Transverse colon (tissue), 4 donors: ENCODE data around the gene HPSE. TPM values are rescaled to one million over a fixed set of nuclear protein-coding genes. Genes with fewer than 3 reads are reported as not detected.

Experiments
- DNase-seq: peaks from one replicate; pipeline ENCODE4 v3.0.0-alpha.2; 2019
- H3K27ac ChIP-seq, 4 donors: fragments of 200-600 bp; sonication (generic); 2 replicates each; pipeline ENCODE4 v1.5.1; 2016 to 2018; ENCODE audit warnings: inconsistent platforms in 4 of 4
- H3K27me3 ChIP-seq: fragments of 200-600 bp; sonication (generic); 2 replicates; pipeline ENCODE4 v1.5.1; 2017; ENCODE audit warnings: inconsistent platforms
- H3K36me3 ChIP-seq, 4 donors: fragments of 200-600 bp; sonication (generic); 2 replicates each; pipeline ENCODE4 v1.5.1; 2017 to 2019; ENCODE audit warnings: inconsistent platforms in 4 of 4
- H3K4me1 ChIP-seq, 4 donors: fragments of 200-600 bp; sonication (generic); 2 replicates each; pipeline ENCODE4 v1.5.1; 2017 to 2020; ENCODE audit warnings: inconsistent platforms in 4 of 4
- H3K4me3 ChIP-seq, 4 donors: fragments of 200-600 bp; sonication (generic); 1 replicate in 1 of 4; 2 replicates in 3 of 4; pipeline versions ENCODE4 v1.5.1 to v1.6.1; 2017 to 2019; ENCODE audit warnings: inconsistent platforms in 4 of 4
- H3K9me3 ChIP-seq, 2 donors: fragments of 200-600 bp; sonication (generic); 2 replicates each; pipeline ENCODE4 v1.5.1; 2017 to 2019; ENCODE audit warnings: inconsistent platforms in 2 of 2
- EP300 ChIP-seq: sonication (generic); formaldehyde crosslinking; IDR thresholded peaks from one replicate; pipeline ENCODE4 v1.6.1; 2017; ENCODE audit warnings: antibody characterized with exemption, low read depth
- POLR2A ChIP-seq: fragments of 450-650 bp; IDR thresholded peaks from one replicate; pipeline ENCODE4 v1.6.1; 2016; ENCODE audit warnings: antibody characterized with exemption, mild to moderate bottlenecking, moderate library complexity
- POLR2AphosphoS5 ChIP-seq, 3 donors: sonication (generic); formaldehyde crosslinking; IDR thresholded peaks; one replicate each; pipeline ENCODE4 v1.6.1; 2016; ENCODE audit warnings: antibody characterized with exemption in 3 of 3
- WGBS, 2 donors: methylation state at CpG; one replicate each; pipeline ENCODE4 v1.1.5; 2018; ENCODE audit warnings: low coverage in 1 of 2; 5-methylcytosine and 5-hydroxymethylcytosine counted together
- in situ Hi-C, 4 donors: fragments of 200-750 bp; cut with MboI; loops; one replicate each; pipeline versions ENCODE4 v1.15.0 to v1.15.1; 2017; ENCODE audit warnings: low sequenced_read_pairs in 3 of 4, low pct_ligation_motif_present in 1 of 4, low pct_unique_long_range_greater_than_20kb in 1 of 4
- intact Hi-C: fragments of 100-400 bp; cut with DNase I; formaldehyde crosslinking; loops from one replicate; pipeline ENCODE4 v1.15.1; 2023; ENCODE audit warnings: low total_unique reads
- total RNA-seq, 4 donors: library from RNA; depleted of rRNA; stranded (reverse); fragments of >200 nt; gene quantifications; one replicate each; pipeline ENCODE4 v1.1.0, GENCODE V29; 2016
- TF ChIP-seq, protein P1 (sequence below), 5 experiments: fragments of 200-600 bp in 3 of 5; fragments of 450-650 bp in 2 of 5; sonication (generic) in 3 of 5; IDR thresholded peaks; 1 replicate in 2 of 5; 2 replicates in 3 of 5; pipeline ENCODE4 v1.5.1; 2016 to 2017; ENCODE audit warnings: antibody characterized with exemption in 5 of 5, inconsistent platforms in 3 of 5, mild to moderate bottlenecking in 2 of 5, moderate library complexity in 1 of 5

HPSE gene
- total RNA-seq, 4 donors from 2014 or later = 0.75 to 5.4 (median 4.3) TPM

DNA sequence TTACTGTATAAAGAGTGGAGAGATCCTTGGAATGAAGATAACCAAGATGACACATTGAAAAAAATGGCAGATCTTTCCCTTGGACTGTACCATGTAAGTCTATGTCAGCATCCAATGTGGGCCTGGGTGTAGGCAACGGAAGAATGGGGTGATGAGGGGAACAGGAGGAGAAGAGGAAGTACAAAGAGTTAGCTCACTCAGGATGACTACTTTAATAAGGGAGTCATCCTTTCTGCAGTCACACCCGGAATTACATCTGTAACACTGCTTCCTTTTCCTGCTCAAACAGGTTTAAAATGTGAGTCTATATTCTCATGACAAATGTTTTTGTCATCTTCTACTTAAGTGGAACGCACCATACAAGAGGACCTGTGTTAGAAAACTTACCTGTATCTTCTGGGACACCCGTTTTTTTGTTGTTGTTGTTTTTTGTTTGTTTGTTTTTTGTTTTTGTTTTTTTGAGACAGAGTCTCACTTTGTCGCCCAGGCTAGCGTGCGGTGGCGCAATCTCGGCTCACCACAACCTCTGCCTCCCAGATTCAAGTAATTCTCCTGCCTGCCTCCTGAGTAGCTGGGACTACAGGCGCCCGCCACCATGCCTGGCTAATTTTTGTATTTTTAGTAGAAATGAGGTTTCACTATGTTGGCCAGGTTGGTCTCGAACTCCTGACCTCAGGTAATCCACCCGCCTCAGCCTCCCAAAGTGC, 18.0 kb downstream of the HPSE start:
- no peak for DNase-seq
- Histone ChIP-seq H3K27ac (no peak overlapping the region), H3K36me3 (no peaks in the 10 kb centered on the region), H3K4me1 (no peaks in the 10 kb centered on the region), H3K9me3 (no peaks in the 10 kb centered on the region), H3K4me3 (no peak overlapping the region), H3K27me3 (no peaks in the 10 kb centered on the region)
- WGBS, 2 donors = 84 to 90% methylated on average over 9 to 13 of the region's 13 CpGs
- in situ Hi-C loops = no loop called here
- TF ChIP-seq EP300 (no peak), POLR2A (no peak), POLR2AphosphoS5 (IDR thresholded peaks at IDR 0.05) (no peak)
- TF ChIP-seq, protein P1, sequence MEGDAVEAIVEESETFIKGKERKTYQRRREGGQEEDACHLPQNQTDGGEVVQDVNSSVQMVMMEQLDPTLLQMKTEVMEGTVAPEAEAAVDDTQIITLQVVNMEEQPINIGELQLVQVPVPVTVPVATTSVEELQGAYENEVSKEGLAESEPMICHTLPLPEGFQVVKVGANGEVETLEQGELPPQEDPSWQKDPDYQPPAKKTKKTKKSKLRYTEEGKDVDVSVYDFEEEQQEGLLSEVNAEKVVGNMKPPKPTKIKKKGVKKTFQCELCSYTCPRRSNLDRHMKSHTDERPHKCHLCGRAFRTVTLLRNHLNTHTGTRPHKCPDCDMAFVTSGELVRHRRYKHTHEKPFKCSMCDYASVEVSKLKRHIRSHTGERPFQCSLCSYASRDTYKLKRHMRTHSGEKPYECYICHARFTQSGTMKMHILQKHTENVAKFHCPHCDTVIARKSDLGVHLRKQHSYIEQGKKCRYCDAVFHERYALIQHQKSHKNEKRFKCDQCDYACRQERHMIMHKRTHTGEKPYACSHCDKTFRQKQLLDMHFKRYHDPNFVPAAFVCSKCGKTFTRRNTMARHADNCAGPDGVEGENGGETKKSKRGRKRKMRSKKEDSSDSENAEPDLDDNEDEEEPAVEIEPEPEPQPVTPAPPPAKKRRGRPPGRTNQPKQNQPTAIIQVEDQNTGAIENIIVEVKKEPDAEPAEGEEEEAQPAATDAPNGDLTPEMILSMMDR (IDR thresholded peaks at IDR 0.05) = no peak
- intact Hi-C loops = no loop called here

DNA sequence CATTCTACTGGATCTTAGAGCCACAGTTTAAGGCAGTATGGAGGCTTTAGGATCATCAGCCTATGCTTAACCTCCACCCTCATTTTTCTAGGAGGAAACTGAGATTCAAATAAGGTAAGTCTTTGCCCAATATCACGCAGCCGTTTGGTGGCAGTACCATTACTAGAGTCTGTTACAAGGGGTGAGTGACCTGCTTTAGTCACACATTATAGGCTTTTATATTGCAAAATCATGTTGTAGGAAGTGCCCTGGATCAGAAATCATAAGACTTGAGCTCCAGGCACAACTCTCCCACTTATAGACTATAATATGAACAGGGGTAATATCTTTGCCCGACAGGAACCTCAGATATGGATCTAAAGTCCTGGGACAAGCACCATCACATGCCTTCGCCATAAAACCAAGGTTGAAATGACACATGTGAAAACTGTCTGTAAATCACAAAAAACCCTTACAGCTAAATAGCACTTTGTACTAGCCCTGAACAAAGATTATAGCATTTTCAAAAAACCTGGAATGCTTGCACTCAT, 19.2 kb downstream of the HPSE start:
- H3K27ac ChIP-seq = no peak overlapping the region
- TF ChIP-seq, protein P1 (IDR thresholded peaks at IDR 0.05) = no peak
- 80 to 96% methylated on average over 3 to 4 of the region's 4 CpGs for WGBS, 2 donors
- in situ Hi-C loops = no loop called here
- H3K4me1 ChIP-seq = no peaks in the 10 kb centered on the region
- H3K9me3 ChIP-seq = no peaks in the 10 kb centered on the region
- intact Hi-C loops = no loop called here
- H3K4me3 ChIP-seq = no peak overlapping the region
- no peaks in the 10 kb centered on the region for H3K27me3 ChIP-seq
- DNase-seq = no peak
- no peaks in the 10 kb centered on the region for H3K36me3 ChIP-seq

DNA sequence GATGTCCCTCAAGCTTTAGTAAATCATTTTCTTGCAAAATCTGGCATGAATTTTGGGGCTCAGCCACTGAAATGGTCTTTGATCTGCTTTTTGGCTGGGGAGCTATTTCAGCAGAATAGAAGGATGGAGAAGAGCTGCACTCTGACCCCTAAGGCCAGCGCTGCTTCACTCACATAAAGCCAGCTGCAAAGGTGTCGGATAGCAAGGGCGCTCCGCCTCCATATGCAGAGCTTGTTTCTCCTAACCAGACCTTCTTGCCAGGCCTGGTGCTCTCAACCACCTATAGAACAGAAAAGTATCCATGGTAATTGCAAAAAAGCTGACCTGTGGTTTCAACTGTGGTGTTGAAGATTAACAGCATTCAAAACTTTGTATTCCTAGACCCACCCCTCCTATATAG, 26.0 kb downstream of the HPSE start:
- Histone ChIP-seq H3K27me3 (no peaks in the 10 kb centered on the region), H3K4me1 (peaks cover 0 to 10% (median 0%) of the 10 kb centered on the region in 4 donors), H3K9me3 (no peaks in the 10 kb centered on the region), H3K27ac (peak overlapping the region in 1 of 4 donors; percentile 7), H3K4me3 (no peak overlapping the region), H3K36me3 (no peaks in the 10 kb centered on the region)
- intact Hi-C loops (no loop called here), in situ Hi-C loops (no loop called here)
- WGBS, 2 donors = 73 to 75% methylated on average over 2 to 4 of the region's 4 CpGs
- TF ChIP-seq, protein P1 (IDR thresholded peaks at IDR 0.05) = no peak
- DNase-seq = peak; percentile 13

DNA sequence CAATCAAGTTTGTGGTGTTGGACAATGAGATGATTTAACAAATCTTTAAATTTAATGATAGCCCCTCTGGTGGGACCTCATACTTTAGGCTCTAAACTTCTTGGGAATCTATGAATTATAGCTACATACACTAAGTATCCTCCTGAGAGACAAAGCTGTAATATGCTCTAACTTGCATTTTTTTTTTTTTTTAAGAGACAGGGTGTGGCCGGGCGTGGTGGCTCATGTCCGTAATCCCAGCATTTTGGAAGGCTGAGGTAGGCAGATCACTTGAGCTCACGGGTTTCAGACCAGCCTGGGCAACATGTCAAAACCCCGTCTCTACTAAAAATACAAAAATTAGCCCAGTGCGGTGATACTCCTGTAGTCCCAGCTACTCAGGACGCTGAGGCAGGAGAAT, 26.7 kb downstream of the HPSE start:
- intact Hi-C loops (no loop called here), in situ Hi-C loops (no loop called here)
- Histone ChIP-seq H3K9me3 (no peaks in the 10 kb centered on the region), H3K27ac (no peak overlapping the region), H3K27me3 (no peaks in the 10 kb centered on the region), H3K36me3 (no peaks in the 10 kb centered on the region), H3K4me3 (no peak overlapping the region), H3K4me1 (peaks cover 0 to 10% (median 0%) of the 10 kb centered on the region in 4 donors)
- no peak for DNase-seq
- 67 to 100% methylated on average over 1 to 7 of the region's 7 CpGs for WGBS, 2 donors
- TF ChIP-seq, protein P1 (IDR thresholded peaks at IDR 0.05) = no peak
- TF ChIP-seq POLR2A (no peak), EP300 (no peak), POLR2AphosphoS5 (IDR thresholded peaks at IDR 0.05) (no peak)
